MCF 10A (cell line): Measurements from ENCODE around the gene ST3GAL4. TPM values are rescaled to one million over a fixed set of nuclear protein-coding genes. Genes with fewer than 3 reads are reported as not detected.

ENCODE experiments used
- BruUV-seq: library from RNA; stranded (reverse); fragments of 400-500 nt; replicated peaks from 2 replicates; lab custom pipeline; 2021; lab: Mats Ljungman, UMichigan
- CTCF ChIA-PET: fragments of 300-600 bp; sonication (Branson Sonifier 250); formaldehyde crosslinking; extraction: SDS; loops from one replicate; lab custom pipeline; 2021; ENCODE audit warnings: antibody characterized with exemption, inconsistent platforms; lab: Yijun Ruan, JAX
- POLR2A ChIA-PET: fragments of 300-600, 350-650 bp; sonication (Branson Sonifier 250); formaldehyde crosslinking; extraction: SDS; loops from one replicate; lab custom pipeline; 2020; ENCODE audit warnings: antibody characterized with exemption, inconsistent platforms; lab: Yijun Ruan, JAX
- DNase-seq: peaks from one replicate; pipeline ENCODE4 v3.0.0-alpha.2; 2018; ENCODE audit not compliant: unreplicated experiment
- H3K27ac Mint-ChIP-seq: one replicate; pipeline ENCODE4 v1.8.0; 2022; ENCODE audit warnings: mild to moderate bottlenecking, low read depth, mixed read lengths; ENCODE audit not compliant: unreplicated experiment
- H3K27me3 Mint-ChIP-seq: one replicate; pipeline ENCODE4 v1.8.0; 2022; ENCODE audit warnings: mixed read lengths; ENCODE audit not compliant: insufficient read depth, unreplicated experiment
- H3K36me3 Mint-ChIP-seq: one replicate; pipeline ENCODE4 v1.8.0; 2022; ENCODE audit warnings: mild to moderate bottlenecking, moderate library complexity, mixed read lengths; ENCODE audit not compliant: insufficient read depth, unreplicated experiment
- H3K4me1 Mint-ChIP-seq: one replicate; pipeline ENCODE4 v1.8.0; 2022; ENCODE audit warnings: mixed read lengths; ENCODE audit not compliant: insufficient read depth, unreplicated experiment
- H3K4me3 Mint-ChIP-seq: one replicate; pipeline ENCODE4 v1.8.0; 2022; ENCODE audit warnings: mild to moderate bottlenecking, moderate library complexity, mixed read lengths; ENCODE audit not compliant: unreplicated experiment
- H3K9me3 Mint-ChIP-seq: one replicate; pipeline ENCODE4 v1.8.0; 2022; ENCODE audit warnings: mixed read lengths; ENCODE audit not compliant: unreplicated experiment
- CTCF ChIP-seq: fragments of 200-600 bp; IDR thresholded peaks from one replicate; pipeline ENCODE4 v1.8.0; 2022; ENCODE audit warnings: antibody characterized with exemption, mild to moderate bottlenecking; ENCODE audit not compliant: unreplicated experiment
- intact Hi-C: fragments of 100-400 bp; cut with micrococcal nuclease; formaldehyde crosslinking; loops from 2 replicates; pipeline ENCODE4 v1.14.1; 2022
- total RNA-seq: library from RNA; stranded (reverse); gene quantifications from 2 replicates; pipeline ENCODE4 v1.2.3, GENCODE V29; 2022

ST3GAL4 gene
- total RNA-seq, 1 experiment from 2014 or later = 15.3 TPM

DNA sequence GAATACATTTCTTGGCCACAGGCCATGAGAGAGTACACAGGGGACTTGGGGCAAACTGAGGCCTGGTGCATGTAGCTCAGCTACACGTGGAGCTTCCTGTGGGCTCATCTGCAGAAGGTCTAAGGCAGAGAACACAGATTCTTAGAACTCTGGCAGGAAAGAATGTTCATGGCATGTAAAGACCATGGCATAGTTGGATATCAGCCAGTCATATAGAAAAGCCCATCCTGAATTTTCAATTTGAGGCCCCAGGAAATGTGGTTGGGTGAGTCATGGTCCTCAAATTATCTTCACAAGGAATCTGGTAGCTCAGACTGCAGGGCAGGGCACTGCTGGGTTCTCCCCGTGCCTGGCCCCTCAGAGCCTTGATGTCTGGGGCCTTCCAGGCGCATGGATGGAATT is 13.7 kb upstream of the ST3GAL4 start:
- H3K4me3 Mint-ChIP-seq = no peak overlapping the region
- H3K27me3 Mint-ChIP-seq = no peaks in the 10 kb centered on the region
- peaks cover 35% of the 10 kb centered on the region for H3K36me3 Mint-ChIP-seq
- no peak for TF ChIP-seq CTCF
- ChIA-PET POLR2A (interaction anchor here (0.6 to 1.2 kb wide), 3 partner anchors 23 to 292 kb away, joined by 3 to 4 read pairs (median 3); no protein-coding TSS in a partner anchor), CTCF (interaction anchor here (0.8 to 1.8 kb wide), 2 partner anchors 32 to 139 kb away, joined by 3 to 8 read pairs; no protein-coding TSS in a partner anchor)
- BruUV-seq = no TSS peak
- intact Hi-C loops = no loop called here
- peaks cover 32% of the 10 kb centered on the region for H3K4me1 Mint-ChIP-seq
- DNase-seq = peak; percentile 79
- peak overlapping the region; percentile 72 for H3K27ac Mint-ChIP-seq
- H3K9me3 Mint-ChIP-seq = no peaks in the 10 kb centered on the region

DNA sequence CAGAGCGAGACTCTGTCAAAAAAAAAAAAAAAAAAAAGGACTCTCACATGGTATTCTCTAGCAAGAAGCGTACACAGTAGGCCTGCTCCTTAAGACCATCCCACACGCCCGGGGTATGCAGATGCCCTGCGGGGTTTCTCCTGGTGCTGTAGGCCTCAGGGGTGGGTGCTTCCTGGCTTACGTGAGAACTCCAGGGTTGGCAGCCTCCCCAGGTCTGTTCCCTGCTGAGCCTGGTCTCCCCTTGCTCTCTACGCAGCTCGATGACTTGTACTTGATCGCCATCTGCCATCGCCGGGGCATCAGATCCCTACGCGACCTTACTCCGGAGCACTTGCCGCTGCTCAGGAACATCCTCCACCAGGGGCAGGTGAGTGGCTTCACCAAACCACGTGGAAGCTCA is 12.4 kb upstream of the ST3GAL4 start:
- TF ChIP-seq CTCF = no peak
- Mint-ChIP-seq H3K9me3 (no peaks in the 10 kb centered on the region), H3K36me3 (peaks cover 35% of the 10 kb centered on the region), H3K4me3 (no peak overlapping the region), H3K27me3 (no peaks in the 10 kb centered on the region), H3K4me1 (peaks cover 32% of the 10 kb centered on the region), H3K27ac (no peak overlapping the region)
- CTCF ChIA-PET = interaction anchor here (0.7 to 1.8 kb wide), 2 partner anchors 90 to 138 kb away, joined by 3 to 8 read pairs; no protein-coding TSS in a partner anchor
- intact Hi-C loops = no loop called here
- BruUV-seq = no TSS peak
- DNase-seq = no peak
- POLR2A ChIA-PET = interaction anchor here (0.9 kb wide), 1 partner anchor 11 kb away, joined by 3 read pairs; no protein-coding TSS in a partner anchor

DNA sequence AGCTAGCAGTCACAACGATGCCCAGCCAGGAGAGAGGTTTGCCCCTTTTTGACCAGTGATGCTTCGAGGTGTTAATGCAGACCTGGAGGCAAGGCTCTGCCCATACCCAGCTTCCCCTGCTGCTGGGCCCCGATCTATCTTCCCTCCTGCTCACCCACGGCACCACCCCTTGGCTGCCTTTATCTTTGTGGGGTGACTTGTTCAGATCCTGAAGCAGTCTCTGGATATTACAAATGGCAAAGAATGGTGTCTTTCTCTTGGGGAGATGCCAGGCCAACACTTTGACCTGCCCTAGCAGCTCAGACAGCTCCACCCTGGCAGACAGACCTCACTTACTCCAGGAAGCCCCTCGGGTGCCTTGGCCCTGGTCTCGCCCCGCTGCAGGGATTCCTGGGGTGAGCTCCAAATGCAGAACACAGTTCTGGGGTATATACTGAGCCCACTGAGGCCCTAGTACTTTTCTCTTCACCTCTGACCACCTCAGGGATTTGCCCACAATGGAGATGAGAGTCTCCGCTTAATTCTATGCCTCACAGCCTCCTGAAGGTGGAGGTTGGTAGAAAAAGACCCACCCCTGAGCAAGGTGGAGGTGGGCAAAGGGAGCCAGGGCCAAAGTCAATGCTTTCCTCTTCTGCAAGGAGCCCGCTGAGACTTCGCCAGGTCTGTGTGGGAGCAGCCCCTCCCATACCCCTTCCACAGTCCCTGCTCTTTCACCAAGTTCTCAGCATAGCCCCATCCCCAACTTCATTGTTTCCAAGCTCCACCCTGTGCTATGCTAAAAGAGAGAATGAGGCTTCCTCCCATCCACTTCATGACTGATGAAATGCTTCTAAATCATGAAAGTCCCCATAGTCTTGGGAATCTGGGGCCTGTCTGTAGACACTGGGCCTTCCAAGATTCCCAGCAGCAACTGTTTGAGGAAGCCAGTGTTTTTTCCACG is 11.1 kb upstream of the ST3GAL4 start:
- intact Hi-C loops = no loop called here
- H3K36me3 Mint-ChIP-seq = peaks cover 35% of the 10 kb centered on the region

More for the DNA sequence above, 11.1 kb upstream of the ST3GAL4 start:
- Mint-ChIP-seq H3K4me3 (no peak overlapping the region), H3K27ac (no peak overlapping the region), H3K9me3 (no peaks in the 10 kb centered on the region), H3K27me3 (no peaks in the 10 kb centered on the region), H3K4me1 (peaks cover 41% of the 10 kb centered on the region)
- no peak for DNase-seq
- ChIA-PET POLR2A (no interaction called here), CTCF (interaction anchor here (0.6 to 0.7 kb wide), 2 partner anchors 35 to 56 kb away, joined by 3 read pairs; no protein-coding TSS in a partner anchor)
- no TSS peak for BruUV-seq
- TF ChIP-seq CTCF = no peak
